ENCODE measurements around the gene GNAS-AS1. TPM values are rescaled to one million over a fixed set of nuclear protein-coding genes. Genes with fewer than 3 reads are reported as not detected.

GNAS-AS1 gene
- total RNA-seq, 1 experiment from 2014 or later, result 6.8 TPM

GRCh38 chr20:58868795-58869194, 18.1 kb upstream of the GNAS-AS1 start:
- Histone ChIP-seq H3K27me3 (ENCODE audit: insufficient read depth, low read depth) (no peaks in the 10 kb centered on the region), H3K27ac (no peak overlapping the region), H3K79me2 (ENCODE audit: low read depth) (no peaks in the 10 kb centered on the region), H3K4me3 (no peak overlapping the region), H3K4me1 (replicated peaks; ENCODE audit: insufficient read depth) (no peaks in the 10 kb centered on the region), H4K20me1 (ENCODE audit: insufficient read depth) (no peaks in the 10 kb centered on the region), H3K4me2 (no peak overlapping the region), H2AFZ (no peak overlapping the region), H3F3A (ENCODE audit: insufficient read depth, low read depth) (no peaks in the 10 kb centered on the region), H3K9me2 (ENCODE audit: insufficient read depth) (no peaks in the 10 kb centered on the region), H3K36me3 (ENCODE audit: low read depth) (no peaks in the 10 kb centered on the region), H3K9me3 (ENCODE audit: insufficient read depth, low read depth) (no peaks in the 10 kb centered on the region)
- no TSS peak for BruUV-seq (replicated peaks)
- CTCF ChIA-PET, result no interaction called here
- POLR2A ChIA-PET (ENCODE audit: unreplicated experiment), result no interaction called here
- TF ChIP-seq, protein P1, sequence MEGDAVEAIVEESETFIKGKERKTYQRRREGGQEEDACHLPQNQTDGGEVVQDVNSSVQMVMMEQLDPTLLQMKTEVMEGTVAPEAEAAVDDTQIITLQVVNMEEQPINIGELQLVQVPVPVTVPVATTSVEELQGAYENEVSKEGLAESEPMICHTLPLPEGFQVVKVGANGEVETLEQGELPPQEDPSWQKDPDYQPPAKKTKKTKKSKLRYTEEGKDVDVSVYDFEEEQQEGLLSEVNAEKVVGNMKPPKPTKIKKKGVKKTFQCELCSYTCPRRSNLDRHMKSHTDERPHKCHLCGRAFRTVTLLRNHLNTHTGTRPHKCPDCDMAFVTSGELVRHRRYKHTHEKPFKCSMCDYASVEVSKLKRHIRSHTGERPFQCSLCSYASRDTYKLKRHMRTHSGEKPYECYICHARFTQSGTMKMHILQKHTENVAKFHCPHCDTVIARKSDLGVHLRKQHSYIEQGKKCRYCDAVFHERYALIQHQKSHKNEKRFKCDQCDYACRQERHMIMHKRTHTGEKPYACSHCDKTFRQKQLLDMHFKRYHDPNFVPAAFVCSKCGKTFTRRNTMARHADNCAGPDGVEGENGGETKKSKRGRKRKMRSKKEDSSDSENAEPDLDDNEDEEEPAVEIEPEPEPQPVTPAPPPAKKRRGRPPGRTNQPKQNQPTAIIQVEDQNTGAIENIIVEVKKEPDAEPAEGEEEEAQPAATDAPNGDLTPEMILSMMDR (conservative IDR thresholded peaks at IDR 0.05), result no peak; the same call in 1 of the 2 replicates
- no peak for TF ChIP-seq EZH2 (IDR thresholded peaks at IDR 0.05; ENCODE audit: low read depth)
- no peak for DNase-seq
- intact Hi-C loops (cut with micrococcal nuclease; ENCODE audit: unreplicated experiment), result loop anchor here (10.0 kb wide), 1 partner anchor 634 kb away; no protein-coding TSS in a partner anchor

DNA sequence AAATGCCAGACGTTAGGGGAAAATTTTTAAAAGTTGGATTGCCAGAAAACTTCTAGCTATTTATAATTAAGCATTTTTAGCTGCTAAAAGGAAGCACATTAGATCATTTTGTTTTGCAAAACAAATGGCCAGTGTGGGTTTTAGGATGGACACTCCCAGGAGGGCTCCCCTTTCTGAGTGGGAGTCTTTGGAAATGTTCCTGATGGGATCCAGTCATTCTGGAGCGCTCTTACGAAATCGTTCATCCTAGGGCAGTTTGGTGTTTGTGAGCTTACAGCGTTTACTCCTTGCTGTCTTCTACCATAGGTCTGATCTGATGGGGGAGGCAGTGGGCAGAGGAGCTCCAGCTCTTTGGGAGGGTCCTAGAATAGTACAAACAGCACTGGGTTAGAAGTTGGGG, 16.5 kb upstream of the GNAS-AS1 start:
- H3K27me3 ChIP-seq (ENCODE audit: insufficient read depth, low read depth), result no peaks in the 10 kb centered on the region
- ChIA-PET CTCF (interaction anchor here (0.5 kb wide), 1 partner anchor 213 kb away, joined by 3 read pairs; no protein-coding TSS in a partner anchor), POLR2A (ENCODE audit: unreplicated experiment) (no interaction called here)
- intact Hi-C loops (cut with micrococcal nuclease; ENCODE audit: unreplicated experiment), result loop anchor here (10.0 kb wide), 1 partner anchor 632 kb away; no protein-coding TSS in a partner anchor
- H3K9me3 ChIP-seq (ENCODE audit: insufficient read depth, low read depth), result no peaks in the 10 kb centered on the region
- H3K4me2 ChIP-seq, result no peak overlapping the region
- no peaks in the 10 kb centered on the region for H3K79me2 ChIP-seq (ENCODE audit: low read depth)
- H3K27ac ChIP-seq, result no peak overlapping the region
- H2AFZ ChIP-seq, result no peak overlapping the region
- no peaks in the 10 kb centered on the region for H3K36me3 ChIP-seq (ENCODE audit: low read depth)
- TF ChIP-seq EZH2 (IDR thresholded peaks at IDR 0.05; ENCODE audit: low read depth), result no peak
- TF ChIP-seq, protein P1 (conservative IDR thresholded peaks at IDR 0.05), result no peak
- H3F3A ChIP-seq (ENCODE audit: insufficient read depth, low read depth), result no peaks in the 10 kb centered on the region
- no peaks in the 10 kb centered on the region for H4K20me1 ChIP-seq (ENCODE audit: insufficient read depth)
- 0 out of 2 replicates have a peak, but pooled peaks cover 7% of the 10 kb centered on the region for H3K4me1 ChIP-seq (replicated peaks; ENCODE audit: insufficient read depth)
- no peak overlapping the region for H3K4me3 ChIP-seq
- no peak for DNase-seq
- BruUV-seq (replicated peaks), result no TSS peak
- H3K9me2 ChIP-seq (ENCODE audit: insufficient read depth), result no peaks in the 10 kb centered on the region

GRCh38 chr20:58865843-58866242, 15.1 kb upstream of the GNAS-AS1 start:
- no peak overlapping the region for H3K4me3 ChIP-seq
- ChIA-PET CTCF (no interaction called here), POLR2A (ENCODE audit: unreplicated experiment) (no interaction called here)
- H3K9me2 ChIP-seq (ENCODE audit: insufficient read depth), result no peaks in the 10 kb centered on the region
- H3K27me3 ChIP-seq (ENCODE audit: insufficient read depth, low read depth), result peaks cover 7% of the 10 kb centered on the region
- no peaks in the 10 kb centered on the region for H3F3A ChIP-seq (ENCODE audit: insufficient read depth, low read depth)
- intact Hi-C loops (cut with micrococcal nuclease; ENCODE audit: unreplicated experiment), result loop anchor here (10.0 kb wide), 1 partner anchor 631 kb away; no protein-coding TSS in a partner anchor
- 0 out of 2 replicates have a peak, but pooled peaks cover 7% of the 10 kb centered on the region for H3K4me1 ChIP-seq (replicated peaks; ENCODE audit: insufficient read depth)
- H2AFZ ChIP-seq, result no peak overlapping the region
- H3K36me3 ChIP-seq (ENCODE audit: low read depth), result no peaks in the 10 kb centered on the region
- no peaks in the 10 kb centered on the region for H4K20me1 ChIP-seq (ENCODE audit: insufficient read depth)
- no peak overlapping the region for H3K27ac ChIP-seq
- no peak for DNase-seq
- BruUV-seq (replicated peaks), result no TSS peak
- no peak for TF ChIP-seq EZH2 (IDR thresholded peaks at IDR 0.05; ENCODE audit: low read depth)
- TF ChIP-seq, protein P1 (conservative IDR thresholded peaks at IDR 0.05), result no peak
- H3K9me3 ChIP-seq (ENCODE audit: insufficient read depth, low read depth), result no peaks in the 10 kb centered on the region
- no peak overlapping the region for H3K4me2 ChIP-seq
- no peaks in the 10 kb centered on the region for H3K79me2 ChIP-seq (ENCODE audit: low read depth)
